ENCODE results near the gene PBX2.

The PBX2 gene

DNA sequence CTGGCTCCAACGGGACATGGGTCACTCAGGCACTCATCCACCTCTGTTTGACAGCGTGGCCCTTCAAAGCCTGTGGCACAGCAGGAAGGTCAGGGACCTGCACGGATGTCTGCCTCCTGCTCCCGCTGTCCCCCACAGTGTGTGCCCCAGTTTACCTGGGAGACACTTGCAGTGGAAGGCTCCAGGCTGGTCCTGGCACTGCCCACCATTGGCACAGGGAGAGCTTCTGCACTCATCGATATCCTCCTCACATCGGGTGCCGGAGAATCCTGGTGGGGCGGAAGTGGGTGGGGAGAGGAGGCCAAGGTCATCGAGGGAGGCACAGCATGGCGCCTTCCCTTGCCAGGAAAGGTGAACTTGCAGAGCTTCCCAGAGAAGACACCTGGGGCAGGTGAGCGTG, 27.0 kb upstream of the PBX2 start:
- H2AFZ ChIP-seq (ENCODE audit: low read length), result no peak overlapping the region
- no peaks in the 10 kb centered on the region for H3K4me1 ChIP-seq (ENCODE audit: insufficient read depth, low read length, severe bottlenecking)
- no peak overlapping the region for H3K4me3 ChIP-seq (ENCODE audit: low read depth, low read length, poor library complexity, severe bottlenecking)
- H3K27me3 ChIP-seq (ENCODE audit: insufficient read depth, low read length), result no peaks in the 10 kb centered on the region
- no peaks in the 10 kb centered on the region for H3F3A ChIP-seq (ENCODE audit: insufficient read depth, low read length)
- H3K36me3 ChIP-seq (ENCODE audit: insufficient read depth, low read length), result no peaks in the 10 kb centered on the region
- H3K9me3 ChIP-seq (ENCODE audit: low read length), result no peaks in the 10 kb centered on the region
- H3K9ac ChIP-seq (ENCODE audit: low read length), result no peak overlapping the region
- TF ChIP-seq EZH2 (IDR thresholded peaks at IDR 0.05; ENCODE audit: borderline replicate concordance, low read length), result no peak
- TF ChIP-seq, protein P1, sequence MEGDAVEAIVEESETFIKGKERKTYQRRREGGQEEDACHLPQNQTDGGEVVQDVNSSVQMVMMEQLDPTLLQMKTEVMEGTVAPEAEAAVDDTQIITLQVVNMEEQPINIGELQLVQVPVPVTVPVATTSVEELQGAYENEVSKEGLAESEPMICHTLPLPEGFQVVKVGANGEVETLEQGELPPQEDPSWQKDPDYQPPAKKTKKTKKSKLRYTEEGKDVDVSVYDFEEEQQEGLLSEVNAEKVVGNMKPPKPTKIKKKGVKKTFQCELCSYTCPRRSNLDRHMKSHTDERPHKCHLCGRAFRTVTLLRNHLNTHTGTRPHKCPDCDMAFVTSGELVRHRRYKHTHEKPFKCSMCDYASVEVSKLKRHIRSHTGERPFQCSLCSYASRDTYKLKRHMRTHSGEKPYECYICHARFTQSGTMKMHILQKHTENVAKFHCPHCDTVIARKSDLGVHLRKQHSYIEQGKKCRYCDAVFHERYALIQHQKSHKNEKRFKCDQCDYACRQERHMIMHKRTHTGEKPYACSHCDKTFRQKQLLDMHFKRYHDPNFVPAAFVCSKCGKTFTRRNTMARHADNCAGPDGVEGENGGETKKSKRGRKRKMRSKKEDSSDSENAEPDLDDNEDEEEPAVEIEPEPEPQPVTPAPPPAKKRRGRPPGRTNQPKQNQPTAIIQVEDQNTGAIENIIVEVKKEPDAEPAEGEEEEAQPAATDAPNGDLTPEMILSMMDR (IDR thresholded peaks at IDR 0.05; ENCODE audit: low read length), result no peak
- H4K20me1 ChIP-seq (ENCODE audit: insufficient read depth, low read length), result no peaks in the 10 kb centered on the region
- H3K9me2 ChIP-seq (ENCODE audit: low read depth, low read length), result no peaks in the 10 kb centered on the region
- no peak overlapping the region for H3K4me2 ChIP-seq (ENCODE audit: low read length)
- H3K79me2 ChIP-seq (ENCODE audit: insufficient read depth, low read length), result no peaks in the 10 kb centered on the region
- no peak overlapping the region for H3K27ac ChIP-seq (ENCODE audit: low read depth, low read length, poor library complexity, severe bottlenecking)

DNA sequence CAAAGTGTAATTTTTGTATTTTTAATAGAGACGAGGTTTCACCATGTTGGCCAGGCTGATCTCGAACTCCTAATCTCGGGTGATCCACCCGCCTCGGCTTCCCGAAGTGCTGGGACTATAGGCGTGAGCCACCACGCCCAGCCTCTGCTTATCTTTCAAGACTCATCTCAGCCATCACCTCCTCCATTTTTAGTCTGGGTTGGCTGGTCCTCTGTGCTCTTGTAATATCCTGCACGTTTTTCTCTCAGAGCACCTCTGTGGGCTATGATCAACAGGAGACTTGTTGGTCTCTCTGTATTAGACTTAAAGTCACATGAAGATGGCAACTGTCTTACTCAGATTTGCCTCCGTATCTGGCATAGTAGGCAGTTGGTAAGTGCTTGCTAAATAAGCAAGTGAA, 26.3 kb upstream of the PBX2 start:
- no peak overlapping the region for H3K4me2 ChIP-seq (ENCODE audit: low read length)
- H3K9ac ChIP-seq (ENCODE audit: low read length), result no peak overlapping the region
- H3K4me3 ChIP-seq (ENCODE audit: low read depth, low read length, poor library complexity, severe bottlenecking), result no peak overlapping the region
- H3F3A ChIP-seq (ENCODE audit: insufficient read depth, low read length), result no peaks in the 10 kb centered on the region
- no peak for TF ChIP-seq EZH2 (IDR thresholded peaks at IDR 0.05; ENCODE audit: borderline replicate concordance, low read length)
- TF ChIP-seq, protein P1 (IDR thresholded peaks at IDR 0.05; ENCODE audit: low read length), result no peak
- no peak overlapping the region for H3K27ac ChIP-seq (ENCODE audit: low read depth, low read length, poor library complexity, severe bottlenecking)
- no peak overlapping the region for H2AFZ ChIP-seq (ENCODE audit: low read length)
- no peaks in the 10 kb centered on the region for H4K20me1 ChIP-seq (ENCODE audit: insufficient read depth, low read length)
- no peaks in the 10 kb centered on the region for H3K4me1 ChIP-seq (ENCODE audit: insufficient read depth, low read length, severe bottlenecking)
- no peaks in the 10 kb centered on the region for H3K9me3 ChIP-seq (ENCODE audit: low read length)
- H3K36me3 ChIP-seq (ENCODE audit: insufficient read depth, low read length), result no peaks in the 10 kb centered on the region
- H3K9me2 ChIP-seq (ENCODE audit: low read depth, low read length), result no peaks in the 10 kb centered on the region
- H3K79me2 ChIP-seq (ENCODE audit: insufficient read depth, low read length), result no peaks in the 10 kb centered on the region
- no peaks in the 10 kb centered on the region for H3K27me3 ChIP-seq (ENCODE audit: insufficient read depth, low read length)

DNA sequence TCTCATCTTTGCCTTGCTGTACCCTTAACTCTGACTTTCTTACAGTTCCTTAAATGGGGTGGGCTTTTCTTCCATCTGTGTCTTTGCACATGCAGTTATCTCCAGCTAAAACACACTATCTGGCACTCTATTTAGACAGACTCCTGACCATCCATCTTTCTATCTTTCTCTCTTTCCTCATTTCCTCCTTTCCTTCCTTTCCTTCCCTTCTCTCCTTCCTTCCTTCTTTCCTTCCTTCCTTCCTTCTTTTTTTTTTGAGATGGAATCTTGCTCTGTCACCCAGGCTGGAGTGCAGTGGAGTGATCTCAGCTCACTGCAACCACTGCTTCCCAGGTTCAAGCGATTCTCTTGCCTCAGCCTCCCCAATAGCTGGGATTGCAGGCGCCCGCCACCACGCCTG, 25.6 kb upstream of the PBX2 start:
- Histone ChIP-seq H3K9me2 (ENCODE audit: low read depth, low read length) (no peaks in the 10 kb centered on the region), H2AFZ (ENCODE audit: low read length) (no peak overlapping the region), H3K9ac (ENCODE audit: low read length) (no peak overlapping the region), H3K4me2 (ENCODE audit: low read length) (no peak overlapping the region), H3K79me2 (ENCODE audit: insufficient read depth, low read length) (no peaks in the 10 kb centered on the region), H3K36me3 (ENCODE audit: insufficient read depth, low read length) (no peaks in the 10 kb centered on the region), H3K9me3 (ENCODE audit: low read length) (no peaks in the 10 kb centered on the region), H3K27ac (ENCODE audit: low read depth, low read length, poor library complexity, severe bottlenecking) (no peak overlapping the region), H4K20me1 (ENCODE audit: insufficient read depth, low read length) (no peaks in the 10 kb centered on the region), H3F3A (ENCODE audit: insufficient read depth, low read length) (no peaks in the 10 kb centered on the region), H3K4me1 (ENCODE audit: insufficient read depth, low read length, severe bottlenecking) (no peaks in the 10 kb centered on the region), H3K27me3 (ENCODE audit: insufficient read depth, low read length) (no peaks in the 10 kb centered on the region), H3K4me3 (ENCODE audit: low read depth, low read length, poor library complexity, severe bottlenecking) (no peak overlapping the region)
- TF ChIP-seq, protein P1 (IDR thresholded peaks at IDR 0.05; ENCODE audit: low read length), result no peak
- TF ChIP-seq EZH2 (IDR thresholded peaks at IDR 0.05; ENCODE audit: borderline replicate concordance, low read length), result no peak

Data from OCI-LY1 (cell line).